Posterior cingulate gyrus (tissue), 11 donors: ENCODE results near the gene IL31.
A peak's percentile ranks its signal among the peaks of the same experiment; 100 is the strongest.
"Not testable (repeated sequence)": the region's sequence is repeated elsewhere in the genome, so short reads cannot be mapped to it uniquely, and the experiment has no call there.

ENCODE experiments used
- DNase-seq, 10 donors: peaks; one replicate each; pipeline versions ENCODE4 v3.0.0 to v3.0.0-alpha.2; 2020 to 2021; ENCODE audit warnings: mixed read lengths in 3 of 10
- intact Hi-C: fragments of 100-400 bp; cut with DNase I; formaldehyde crosslinking; loops from one replicate; pipeline ENCODE4 v1.15.1; 2023

The IL31 gene

DNA sequence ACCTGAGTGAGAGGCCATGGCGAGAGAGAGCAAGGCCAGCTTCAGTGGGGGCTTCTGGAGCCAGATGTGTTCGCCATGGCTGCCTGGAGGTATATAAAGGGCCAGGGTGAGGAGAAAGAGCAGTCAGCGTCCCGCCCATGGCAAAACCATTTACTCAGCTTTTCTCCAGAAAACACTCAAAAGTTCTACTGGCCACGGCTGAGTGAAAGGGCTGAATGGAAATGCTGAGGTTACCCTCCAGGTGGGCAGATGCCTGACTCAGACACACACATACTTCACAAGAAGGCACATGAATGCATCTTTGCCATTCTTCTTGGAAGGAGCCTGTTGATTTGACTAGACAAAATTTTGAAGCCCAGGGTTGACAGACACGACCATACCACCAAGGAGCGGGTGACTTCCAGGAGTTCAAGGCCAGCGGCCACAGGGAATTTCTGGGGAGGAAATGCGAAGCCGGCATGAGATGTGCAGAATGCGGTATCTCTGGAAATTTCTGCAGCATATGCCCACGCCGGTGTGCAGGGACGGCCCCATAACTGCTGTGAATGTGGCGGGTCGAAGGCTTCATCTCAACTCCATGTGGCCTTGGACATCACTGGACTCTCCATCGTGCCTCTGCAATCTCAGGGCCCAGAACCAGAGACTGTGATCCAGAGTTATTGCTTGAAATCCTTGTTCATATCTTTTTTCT, at the start of gene IL31:
Gene IL31 (minus strand): TSS at position 67 of the 691 bp plus-strand sequence. CDS start 49 bp downstream, at position 18.
- intact Hi-C loops, result no loop called here
- DNase-seq, result peak in 2 of 10 donors; percentile 62 to 67

DNA sequence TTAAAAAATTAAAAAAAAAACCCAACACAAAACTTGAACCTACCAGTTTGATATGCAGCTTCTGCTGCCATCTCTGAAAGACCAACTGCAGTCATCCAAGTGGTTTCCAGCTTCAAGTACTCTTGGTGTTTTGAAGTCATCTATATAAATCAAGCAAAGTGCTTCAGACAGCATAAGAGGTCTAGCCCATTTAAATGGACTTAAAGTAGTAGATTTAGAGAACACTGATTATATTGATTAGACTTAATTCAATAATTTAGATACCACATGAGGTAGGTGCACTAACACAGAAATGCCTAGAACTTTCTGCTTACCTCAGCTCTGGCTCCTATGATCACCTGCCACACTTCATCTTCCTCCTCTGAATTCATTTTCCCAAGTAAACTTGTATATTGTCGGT, 42.4 kb upstream of the IL31 start:
- no peak for DNase-seq
- intact Hi-C loops, result no loop called here

DNA sequence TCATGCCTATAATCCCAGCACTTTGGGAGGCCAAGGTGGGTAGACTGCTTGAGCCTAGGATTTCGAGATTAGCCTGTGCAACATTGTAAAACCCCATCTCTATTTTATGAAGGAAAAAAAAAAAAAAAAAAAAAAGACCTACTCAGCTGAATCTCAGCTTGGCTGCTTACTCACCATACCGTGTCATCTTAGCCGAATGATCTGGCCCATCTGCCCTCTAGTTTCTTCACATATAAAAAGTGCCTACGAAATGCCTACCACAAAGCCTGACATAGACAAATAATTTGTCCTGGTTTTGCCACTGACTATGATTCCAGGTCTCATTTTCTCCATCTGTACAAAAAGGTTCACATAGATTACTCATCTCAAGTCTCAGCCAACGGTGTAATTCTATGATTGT, 41.8 kb upstream of the IL31 start:
- no peak for DNase-seq
- intact Hi-C loops, result no loop called here

DNA sequence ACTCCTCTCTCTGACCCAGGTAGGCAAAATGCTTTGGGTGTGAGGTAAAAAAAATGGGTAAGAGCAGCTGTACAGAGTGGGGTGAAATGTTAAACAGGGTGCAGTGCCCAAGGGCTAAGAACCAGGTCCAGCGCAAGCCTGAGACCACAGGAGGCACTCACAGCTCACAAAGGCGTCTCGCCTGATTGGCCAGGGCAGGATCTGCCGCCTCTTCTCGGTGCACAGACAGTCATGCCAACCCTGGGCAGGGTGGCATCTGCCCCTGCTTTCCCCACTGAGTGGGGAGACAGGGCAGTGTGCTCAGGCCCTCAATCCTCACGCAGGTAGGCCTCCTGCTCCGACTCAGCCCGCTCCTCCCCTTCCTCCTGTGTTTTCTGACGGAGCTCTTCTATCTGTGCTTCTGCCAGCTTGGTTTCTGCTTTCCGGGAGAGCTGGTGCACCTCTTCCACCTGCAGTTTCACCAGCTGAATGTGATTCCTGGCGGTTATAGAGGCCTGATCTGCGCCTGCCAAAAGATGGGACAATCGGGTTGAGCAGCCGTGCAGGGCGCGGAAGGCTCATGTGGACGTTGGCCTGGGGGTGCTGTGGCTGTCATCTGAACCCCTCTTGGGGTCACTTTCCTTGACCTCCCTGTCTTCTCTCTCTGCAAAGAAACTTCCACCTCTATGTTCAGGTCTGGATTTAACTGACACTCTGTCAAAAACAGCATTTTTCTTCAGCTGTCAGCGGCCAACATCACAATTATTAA, 34.2 kb upstream of the IL31 start:
- intact Hi-C loops, result no loop called here
- DNase-seq, result peak in 2 of 10 donors; percentile 58 to 59

DNA sequence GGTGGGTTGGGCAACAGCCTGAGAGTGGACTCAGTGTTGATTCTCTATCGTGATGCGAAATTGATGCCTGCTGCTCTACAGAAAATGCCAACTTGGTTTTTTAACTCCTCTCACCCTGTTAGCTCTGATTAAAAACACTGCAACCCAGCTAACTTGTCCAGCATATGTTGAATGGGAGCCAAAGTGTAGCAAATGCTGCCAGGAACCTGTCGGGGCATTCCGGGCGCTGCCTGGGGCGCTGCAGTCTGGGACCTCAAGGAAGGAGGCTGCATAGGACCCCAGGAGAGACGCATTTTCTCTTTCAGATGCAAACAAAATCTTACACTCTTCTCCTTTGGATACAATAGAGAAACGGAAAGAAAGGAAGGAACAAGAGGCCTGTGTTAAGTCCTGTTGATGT, 33.4 kb upstream of the IL31 start:
- peak in 1 of 10 donors; percentile 28 for DNase-seq
- intact Hi-C loops, result no loop called here

DNA sequence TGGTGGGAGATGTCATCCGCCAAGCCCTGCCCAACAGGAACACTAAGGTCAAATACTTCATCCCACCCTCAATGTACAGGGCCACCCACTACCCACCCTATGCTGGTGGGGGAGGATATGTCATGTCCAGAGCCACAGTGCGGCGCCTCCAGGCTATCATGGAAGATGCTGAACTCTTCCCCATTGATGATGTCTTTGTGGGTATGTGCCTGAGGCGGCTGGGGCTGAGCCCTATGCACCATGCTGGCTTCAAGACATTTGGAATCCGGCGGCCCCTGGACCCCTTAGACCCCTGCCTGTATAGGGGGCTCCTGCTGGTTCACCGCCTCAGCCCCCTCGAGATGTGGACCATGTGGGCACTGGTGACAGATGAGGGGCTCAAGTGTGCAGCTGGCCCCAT, 33.0 kb upstream of the IL31 start:
- DNase-seq, result peak in 2 of 10 donors; percentile 46 to 77
- intact Hi-C loops, result no loop called here

DNA sequence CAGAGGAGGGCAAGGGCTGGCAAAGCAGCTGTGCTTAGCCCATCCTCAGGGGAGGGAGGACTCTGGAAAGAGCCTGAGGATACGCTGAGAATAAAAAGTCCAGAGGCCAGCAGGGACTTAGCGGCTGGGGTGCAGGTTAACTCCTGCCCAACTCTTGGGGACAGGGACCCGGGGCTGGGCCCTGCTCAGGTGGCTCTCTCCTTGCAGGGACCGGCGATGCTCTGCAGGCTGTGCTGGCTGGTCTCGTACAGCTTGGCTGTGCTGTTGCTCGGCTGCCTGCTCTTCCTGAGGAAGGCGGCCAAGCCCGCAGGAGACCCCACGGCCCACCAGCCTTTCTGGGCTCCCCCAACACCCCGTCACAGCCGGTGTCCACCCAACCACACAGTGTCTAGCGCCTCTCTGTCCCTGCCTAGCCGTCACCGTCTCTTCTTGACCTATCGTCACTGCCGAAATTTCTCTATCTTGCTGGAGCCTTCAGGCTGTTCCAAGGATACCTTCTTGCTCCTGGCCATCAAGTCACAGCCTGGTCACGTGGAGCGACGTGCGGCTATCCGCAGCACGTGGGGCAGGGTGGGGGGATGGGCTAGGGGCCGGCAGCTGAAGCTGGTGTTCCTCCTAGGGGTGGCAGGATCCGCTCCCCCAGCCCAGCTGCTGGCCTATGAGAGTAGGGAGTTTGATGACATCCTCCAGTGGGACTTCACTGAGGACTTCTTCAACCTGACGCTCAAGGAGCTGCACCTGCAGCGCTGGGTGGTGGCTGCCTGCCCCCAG, 32.3 kb upstream of the IL31 start:
- peak in 2 of 10 donors; percentile 58 to 66 for DNase-seq
- intact Hi-C loops, result no loop called here

DNA sequence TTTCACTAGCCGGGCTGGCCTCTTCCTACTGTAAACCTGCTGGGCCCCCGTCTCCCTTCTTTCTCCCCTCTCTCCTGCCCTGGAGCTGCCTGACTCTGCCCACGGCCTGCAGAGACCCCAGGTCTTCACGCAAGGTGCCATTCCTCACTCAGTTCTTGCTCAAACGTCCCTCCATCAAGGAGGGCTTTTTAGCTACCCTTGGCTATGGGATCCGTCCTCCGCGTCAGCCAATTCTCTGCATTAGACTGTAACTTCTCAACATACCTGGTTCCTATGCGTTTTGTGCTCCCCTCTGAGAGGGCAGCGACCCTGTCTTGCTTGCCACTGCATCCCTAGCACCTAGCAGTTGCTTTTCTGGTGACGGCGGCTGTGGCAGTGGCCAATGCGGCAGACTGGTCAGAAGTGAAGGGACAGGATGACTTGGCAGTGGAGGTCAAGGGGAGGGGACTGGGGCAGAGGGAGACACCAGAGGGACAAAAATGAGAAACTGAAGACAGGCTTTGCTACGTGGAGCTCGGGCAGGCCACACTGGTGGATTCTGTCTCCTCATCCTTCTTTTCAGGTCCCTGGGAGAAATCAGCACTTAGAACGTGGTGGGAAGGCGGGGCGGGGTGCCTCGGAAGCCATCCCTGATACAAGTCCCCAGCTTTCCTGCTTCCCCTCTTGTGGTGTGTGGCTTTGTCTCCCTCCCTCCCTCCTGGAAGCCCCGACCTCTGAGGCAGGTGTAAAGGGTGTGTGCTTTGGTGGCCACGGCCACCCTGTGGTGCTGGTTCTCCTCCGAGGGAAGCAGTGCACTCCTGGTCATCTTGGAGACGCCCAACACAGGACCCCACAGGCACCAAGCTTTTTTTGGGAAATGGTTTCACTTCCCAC, 31.3 kb upstream of the IL31 start:
- intact Hi-C loops, result no loop called here
- peak in 3 of 10 donors; percentile 23 to 84 (median 69) for DNase-seq

DNA sequence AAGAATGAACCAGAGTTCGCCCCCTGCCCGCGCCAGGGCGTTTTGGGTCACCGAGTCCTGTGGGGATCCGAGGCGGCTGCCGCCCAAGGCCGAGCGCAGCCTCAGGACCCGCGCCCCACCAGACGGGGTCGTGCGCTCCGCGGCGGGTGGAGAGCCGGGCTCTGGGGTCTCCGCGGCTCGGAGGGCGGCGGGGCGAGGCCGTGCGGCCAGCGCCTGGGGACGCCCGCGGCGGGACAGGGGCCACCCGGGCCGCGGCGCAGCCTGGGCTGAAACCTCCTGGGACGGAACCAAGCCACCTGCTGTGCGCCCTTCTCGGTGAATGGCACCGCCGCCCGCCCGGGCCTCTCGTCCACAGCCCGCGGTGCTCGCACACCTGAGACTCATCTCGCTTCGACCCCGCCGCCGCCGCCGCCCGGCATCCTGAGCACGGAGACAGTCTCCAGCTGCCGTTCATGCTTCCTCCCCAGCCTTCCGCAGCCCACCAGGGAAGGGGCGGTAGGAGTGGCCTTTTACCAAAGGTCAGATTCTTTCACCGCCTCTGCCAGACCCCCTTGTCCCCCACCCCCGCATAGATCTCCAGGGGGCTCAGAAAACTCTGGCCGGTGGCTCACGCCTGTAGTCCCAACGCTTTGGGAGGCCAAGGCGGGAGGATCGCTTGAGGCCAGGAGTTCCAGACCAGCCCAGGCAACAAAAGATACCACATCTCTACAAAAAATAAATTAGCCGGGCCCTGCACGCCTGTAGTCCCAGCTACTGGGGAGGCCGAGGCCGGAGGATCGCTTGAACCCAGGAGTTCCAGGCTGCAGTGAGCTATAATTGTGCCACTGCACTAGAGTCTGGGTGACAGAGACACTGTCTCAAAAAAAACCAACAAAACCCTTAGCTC, 30.4 kb upstream of the IL31 start:
- peak in 2 of 10 donors; percentile 69 to 71 for DNase-seq

DNA sequence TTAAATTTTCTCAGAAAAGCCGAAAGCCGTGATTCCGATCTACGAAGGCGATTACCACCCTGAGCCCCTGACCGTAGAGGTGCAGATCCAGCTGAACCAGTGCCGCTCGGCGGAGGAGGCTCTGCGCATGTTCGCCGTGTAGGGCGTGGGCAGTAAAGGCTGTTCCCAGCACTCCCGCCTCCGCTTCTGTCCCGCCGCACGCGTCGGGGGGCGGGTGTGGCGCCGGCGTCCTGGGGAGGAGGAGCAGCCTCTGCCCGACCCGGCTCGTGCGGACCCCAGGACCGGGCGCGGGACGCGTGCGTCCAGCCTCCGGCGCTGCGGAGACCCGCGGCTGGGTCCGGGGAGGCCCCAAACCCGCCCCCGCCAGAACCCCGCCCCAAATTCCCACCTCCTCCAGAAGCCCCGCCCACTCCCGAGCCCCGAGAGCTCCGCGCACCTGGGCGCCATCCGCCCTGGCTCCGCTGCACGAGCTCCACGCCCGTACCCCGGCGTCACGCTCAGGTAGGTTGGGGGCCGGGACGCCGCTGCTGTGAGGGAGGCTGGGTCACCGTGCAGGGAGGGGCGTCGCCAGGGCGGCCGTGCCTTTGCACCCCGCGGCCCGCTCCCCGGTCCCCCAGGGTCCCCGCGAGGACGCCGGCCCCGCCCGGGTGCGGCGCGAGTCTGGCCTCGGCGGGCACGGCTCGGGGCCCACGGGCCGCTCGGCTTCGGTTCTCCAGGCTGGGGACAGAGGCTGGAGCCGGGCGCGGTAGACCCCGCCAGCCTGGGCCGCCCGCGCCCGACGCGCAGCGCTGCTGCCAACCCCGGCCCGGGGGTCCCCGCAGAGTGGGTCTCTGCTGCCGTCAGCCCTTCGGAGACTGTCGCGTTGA, 29.5 kb upstream of the IL31 start, which contains the start of gene B3GNT4:
Gene B3GNT4 (plus strand): TSS at position 409 of the 866 bp plus-strand sequence. CDS start 910 bp downstream, outside the sequence.
- peak in 9 of 10 donors; percentile 36 to 96 (median 68) for DNase-seq
- intact Hi-C loops, result no loop called here

More for the DNA sequence above, 30.4 kb upstream of the IL31 start:
- intact Hi-C loops, result no loop called here

DNA sequence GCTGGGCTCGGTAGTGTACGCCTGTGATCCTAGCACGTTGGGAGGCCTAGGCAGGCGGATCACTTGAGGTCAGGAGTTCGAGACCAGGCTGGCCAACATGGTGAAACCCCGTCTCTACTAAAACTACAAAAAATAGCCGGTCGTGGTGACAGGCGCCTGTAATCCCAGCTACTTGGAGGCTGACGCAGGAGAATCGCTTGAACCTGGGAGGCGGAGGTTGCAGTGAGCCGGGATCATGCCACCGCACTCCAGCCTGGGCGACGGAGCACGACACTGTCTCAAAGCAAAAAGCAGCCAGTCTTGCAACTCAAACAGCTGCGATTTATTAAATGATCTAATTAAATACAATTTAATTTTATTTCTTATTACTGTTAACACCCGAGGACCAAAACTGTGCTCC, 28.8 kb upstream of the IL31 start:
- intact Hi-C loops, result not testable (repeated sequence)
- DNase-seq, result peak in 1 of 10 donors; percentile 45

DNA sequence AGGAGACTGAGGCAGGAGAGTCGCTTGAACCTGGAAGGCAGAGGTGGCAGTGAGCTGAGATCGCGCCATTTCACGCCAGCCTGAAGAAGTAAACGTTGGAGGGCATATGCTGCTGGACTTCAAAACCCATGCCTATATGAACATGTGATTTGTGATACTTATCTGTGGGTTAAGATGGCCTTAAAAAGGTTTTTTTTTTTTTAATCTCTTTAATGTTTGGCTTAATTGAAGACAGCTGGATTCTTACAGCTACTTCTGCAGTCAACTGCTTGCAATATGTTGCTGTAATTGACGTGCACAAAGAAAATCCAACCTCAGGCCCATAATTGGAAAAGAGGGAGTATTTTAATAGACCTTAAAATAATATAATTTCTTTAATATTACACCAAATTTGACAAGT, 28.0 kb upstream of the IL31 start:
- intact Hi-C loops, result no loop called here

DNA sequence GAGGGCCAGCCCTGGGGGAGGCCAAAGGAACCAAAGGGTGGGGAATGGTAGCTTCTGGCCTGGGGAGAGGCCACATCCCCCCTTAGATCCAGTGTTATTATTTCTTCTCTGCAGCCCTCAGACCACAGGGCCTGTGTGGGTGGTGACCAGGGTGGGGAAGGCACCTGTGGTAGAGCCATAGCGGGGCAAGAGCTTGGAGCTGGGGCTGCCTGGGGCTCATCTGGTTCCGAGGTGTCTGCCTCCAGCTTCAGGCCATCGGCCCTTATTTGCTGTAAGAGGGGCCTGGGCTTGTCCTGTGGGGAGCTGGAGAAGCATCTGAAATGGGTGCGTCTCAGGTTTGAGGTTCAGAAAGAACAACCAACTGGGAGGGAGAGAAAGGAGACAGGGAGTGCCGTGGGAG, 27.4 kb upstream of the IL31 start:
- intact Hi-C loops, result no loop called here
- DNase-seq, result peak in 2 of 10 donors; percentile 18 to 54

More for the DNA sequence above, 28.0 kb upstream of the IL31 start:
- no peak for DNase-seq

DNA sequence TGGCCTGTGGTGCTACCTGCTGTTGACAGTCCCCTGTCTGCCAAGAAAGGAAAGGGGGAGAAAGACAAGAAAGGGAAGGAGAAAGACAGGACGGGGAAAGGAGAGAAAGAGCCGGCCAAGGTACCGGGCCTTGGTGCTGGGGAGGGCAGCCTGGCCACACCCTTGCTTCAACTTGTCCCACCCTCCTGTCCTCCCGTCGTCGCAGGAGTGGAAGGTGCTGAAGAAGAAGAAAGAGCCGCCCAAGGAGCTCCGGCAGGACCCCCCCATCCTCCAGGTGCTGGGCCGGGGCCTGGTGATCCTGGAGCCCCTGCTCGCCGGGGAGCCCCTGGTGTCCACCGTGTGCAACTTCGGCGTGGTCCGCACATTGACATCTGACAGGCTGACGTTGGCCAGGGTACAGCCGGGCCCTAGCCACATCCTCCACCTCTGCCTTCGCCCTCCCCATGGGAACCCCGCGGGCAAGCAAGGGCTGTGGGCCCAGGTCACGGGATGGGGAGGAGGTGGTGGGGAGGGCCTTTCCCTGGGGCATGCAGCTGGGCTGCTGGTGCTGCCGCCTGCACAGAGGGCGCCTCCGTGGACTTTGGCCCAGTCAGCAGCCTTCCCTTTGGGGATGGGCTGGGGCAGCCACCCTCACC, 26.6 kb upstream of the IL31 start:
- peak in 2 of 10 donors; percentile 49 to 70 for DNase-seq
- intact Hi-C loops, result no loop called here

DNA sequence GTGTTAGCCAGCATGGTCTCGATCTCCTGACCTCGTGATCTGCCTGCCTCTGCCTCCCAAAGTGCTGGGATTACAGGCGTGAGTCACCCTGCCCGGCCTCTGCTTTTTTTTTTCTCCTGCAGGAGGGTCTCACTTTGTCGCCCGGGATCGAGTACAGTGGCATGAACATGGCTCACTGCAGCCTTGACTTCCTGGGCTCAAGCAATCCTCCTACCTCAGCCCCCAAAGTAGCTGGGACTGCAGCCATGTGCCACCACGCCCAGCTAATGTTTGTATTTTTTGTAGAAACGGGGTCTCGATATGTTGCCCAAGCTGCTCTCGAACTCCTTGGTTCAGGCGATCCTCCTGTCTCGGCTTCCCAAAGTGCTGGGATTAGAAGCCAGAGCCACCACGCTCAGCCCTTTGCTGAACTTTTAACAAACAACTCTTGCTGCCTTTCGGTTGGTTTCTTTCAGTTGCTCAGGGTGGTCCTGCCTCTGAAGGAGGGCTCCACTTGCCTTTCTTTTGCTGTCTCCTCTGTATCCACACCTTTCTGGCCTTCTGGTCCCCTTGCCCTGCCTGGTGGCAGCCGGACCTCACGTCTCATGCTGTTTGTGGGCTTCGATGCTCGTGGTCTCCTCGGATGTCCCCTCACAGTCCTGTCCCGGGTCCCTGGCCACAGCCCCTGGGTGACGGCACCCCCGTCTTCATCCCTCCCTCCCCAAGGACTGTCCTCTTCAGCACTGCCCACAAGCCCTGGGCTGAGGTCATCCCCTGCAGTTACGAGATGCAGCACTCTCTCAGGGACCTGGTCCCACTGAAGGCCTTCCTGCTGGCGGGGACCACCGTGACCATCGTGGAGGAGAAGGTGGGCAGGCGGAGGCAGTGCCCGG, 25.7 kb upstream of the IL31 start:
- intact Hi-C loops, result loop anchor here (10.0 kb wide), 1 partner anchor 65 kb away; no protein-coding TSS in a partner anchor
- peak in 2 of 10 donors; percentile 39 to 61 for DNase-seq

DNA sequence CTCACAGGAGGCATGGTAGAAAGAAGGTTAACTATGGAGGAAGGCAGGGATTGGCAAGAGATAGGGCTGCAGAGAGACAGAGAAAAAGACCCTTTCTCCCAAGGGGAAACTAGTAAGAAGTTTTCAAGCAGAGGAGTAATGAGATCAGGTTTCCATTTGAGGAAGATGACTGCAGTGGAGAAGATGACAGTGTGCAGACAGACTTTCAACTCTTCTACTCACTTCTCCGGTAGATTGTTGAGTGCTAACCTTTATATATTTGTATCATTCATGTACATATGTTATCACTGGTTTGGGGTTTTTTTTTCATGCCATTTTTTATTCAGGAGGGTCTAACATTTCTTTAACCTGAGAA, 23.6 kb upstream of the IL31 start:
- intact Hi-C loops, result loop anchor here (10.0 kb wide), 1 partner anchor 63 kb away; no protein-coding TSS in a partner anchor
- no peak for DNase-seq
